T-helper 1 cell treated with Interleukin-12 subunit alpha and Interleukin-12 subunit beta and Interleukin-4 antibody, amounts not matched to agents 30 ng/mL and 1 ng/mL, for 36 hours (primary cell): ENCODE measurements around the gene TAP2. TPM values are rescaled to one million over a fixed set of nuclear protein-coding genes. Genes with fewer than 3 reads are reported as not detected.

Source experiments
- intact Hi-C: fragments of 100-400 bp; cut with micrococcal nuclease; formaldehyde crosslinking; loops from one replicate; pipeline ENCODE4 v1.15.1; 2024
- total RNA-seq: library from RNA; stranded (reverse); gene quantifications from 2 replicates; pipeline ENCODE4 v1.2.3, GENCODE V29; 2022

The TAP2 gene
- total RNA-seq, 1 donor from 2014 or later: 245 TPM

DNA sequence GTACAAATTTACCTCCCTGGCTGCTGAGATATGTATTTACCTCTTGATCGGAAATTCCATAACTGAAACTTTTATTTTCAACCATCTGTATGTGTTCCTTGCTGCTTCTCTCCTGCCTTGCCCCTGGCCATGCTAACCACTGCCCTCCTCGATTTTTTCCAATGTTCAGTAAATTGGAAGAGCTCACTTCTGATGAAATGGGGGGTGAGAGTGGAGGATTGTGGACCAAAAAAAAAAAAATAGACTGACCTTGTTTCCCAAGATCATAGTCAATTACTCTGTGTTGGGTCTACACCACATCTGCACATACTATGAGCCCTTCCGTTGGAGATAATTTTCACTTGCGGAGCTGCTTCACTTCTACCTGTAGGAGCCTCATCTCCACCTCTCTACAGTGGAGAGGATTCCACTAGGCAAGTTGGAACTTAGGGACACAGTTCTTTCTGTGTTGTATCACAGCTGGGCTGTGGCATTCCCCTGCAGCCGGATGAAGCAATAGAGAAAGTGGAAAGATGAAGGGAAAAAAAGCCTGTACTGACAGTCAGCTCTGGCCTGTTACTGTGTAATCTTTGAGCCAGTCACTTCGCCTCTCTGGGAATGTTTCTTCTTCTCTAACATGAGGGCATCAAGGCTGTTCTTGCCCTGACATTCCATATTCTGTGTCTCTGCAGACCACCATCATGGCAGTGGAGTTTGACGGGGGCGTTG, 17.1 kb upstream of the TAP2 start:
- intact Hi-C loops: loop anchor here (10.0 kb wide), 2 partner anchors 881 to 1191 kb away; partner anchors contain the start of genes C6orf47, CSNK2B, DXO and GPANK1

DNA sequence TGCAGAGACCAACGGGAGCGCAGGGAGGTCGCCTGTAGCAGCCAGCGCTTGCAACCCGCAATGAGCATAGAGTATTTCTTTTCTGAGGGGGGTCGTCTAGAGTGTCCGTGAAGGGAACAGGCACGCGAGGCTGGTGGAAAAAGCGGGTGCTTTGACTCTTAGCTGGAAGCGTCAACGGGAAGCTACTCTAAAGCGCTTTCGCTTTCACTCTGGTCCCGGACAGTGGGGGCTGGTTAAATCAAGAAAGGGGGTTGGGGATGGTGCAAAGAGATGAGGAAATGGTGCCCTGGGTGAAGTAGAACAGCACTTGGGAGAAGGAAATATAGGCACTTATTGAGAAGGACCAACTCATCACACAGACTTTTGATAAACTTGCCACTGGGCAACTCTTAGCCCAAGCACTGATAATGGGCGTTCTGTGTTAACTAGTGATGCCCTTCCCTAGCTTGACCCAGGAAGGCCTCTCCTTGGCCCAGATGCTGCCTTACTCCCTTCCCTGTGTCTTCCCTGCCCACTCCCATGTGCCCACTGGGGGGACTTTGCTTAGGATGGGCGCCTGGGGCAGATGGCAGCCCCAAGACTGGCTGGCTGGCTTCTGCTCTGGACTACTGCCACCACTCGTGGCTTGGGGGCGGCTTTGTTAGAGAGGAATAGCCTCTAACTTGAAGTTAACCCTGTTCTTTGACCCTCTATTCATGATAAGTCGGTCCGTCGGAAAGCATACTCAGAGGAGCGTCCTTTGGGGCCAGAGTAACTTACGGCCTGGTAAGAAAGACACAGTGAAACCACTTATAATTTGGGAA, 16.0 kb upstream of the TAP2 start:
- intact Hi-C loops: loop anchor here (1.0 to 10.0 kb wide), 10 partner anchors 14 to 1190 kb away; partner anchors contain the start of genes C6orf47, CSNK2B, CUTA and DXO

DNA sequence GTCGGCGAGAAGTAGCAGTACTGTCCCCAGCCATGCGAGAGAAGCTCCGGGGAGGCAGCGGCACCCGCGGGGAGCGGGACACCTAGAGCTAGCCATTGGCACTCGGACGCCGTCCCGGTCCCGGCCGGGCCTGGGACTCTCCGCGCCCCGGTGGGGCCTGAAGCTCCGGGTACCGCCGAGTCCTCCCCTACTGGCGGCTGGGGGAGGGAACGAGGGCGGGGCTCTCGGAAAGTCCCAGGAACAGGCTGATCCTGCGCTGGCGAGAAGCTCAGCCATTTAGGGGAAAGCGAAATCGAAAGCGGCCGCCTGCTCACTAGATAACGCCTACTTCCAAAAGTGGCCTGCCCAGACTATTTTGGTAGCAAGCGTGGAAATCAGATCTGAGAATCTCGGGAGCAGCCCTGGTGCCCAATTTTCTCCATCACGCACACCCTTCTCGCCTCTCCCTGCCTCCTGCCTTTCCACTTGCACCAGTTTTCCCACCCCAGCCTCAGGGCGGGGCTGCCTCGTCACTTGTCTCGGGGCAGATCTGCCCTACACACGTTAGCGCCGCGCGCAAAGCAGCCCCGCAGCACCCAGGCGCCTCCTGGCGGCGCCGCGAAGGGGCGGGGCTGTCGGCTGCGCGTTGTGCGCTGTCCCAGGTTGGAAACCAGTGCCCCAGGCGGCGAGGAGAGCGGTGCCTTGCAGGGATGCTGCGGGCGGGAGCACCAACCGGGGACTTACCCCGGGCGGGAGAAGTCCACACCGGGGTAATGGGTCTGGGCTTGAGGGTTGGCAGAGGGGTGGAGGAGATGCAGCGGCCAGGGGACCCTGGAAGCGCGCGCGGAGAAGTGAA, 15.2 kb upstream of the TAP2 start, which contains the start of the genes PSMB9 and TAP1:
PSMB9 (plus strand) TSS at position 652 of the 835 bp plus-strand sequence; CDS start at position 690, 38 bp downstream.
TAP1 (minus strand) TSS at position 164 of the 835 bp plus-strand sequence; CDS start at position 96, 68 bp downstream.
- intact Hi-C loops: loop anchor here (1.0 to 10.0 kb wide), 11 partner anchors 9 to 1189 kb away; partner anchors contain the start of genes C6orf47, CSNK2B, CUTA and DXO

DNA sequence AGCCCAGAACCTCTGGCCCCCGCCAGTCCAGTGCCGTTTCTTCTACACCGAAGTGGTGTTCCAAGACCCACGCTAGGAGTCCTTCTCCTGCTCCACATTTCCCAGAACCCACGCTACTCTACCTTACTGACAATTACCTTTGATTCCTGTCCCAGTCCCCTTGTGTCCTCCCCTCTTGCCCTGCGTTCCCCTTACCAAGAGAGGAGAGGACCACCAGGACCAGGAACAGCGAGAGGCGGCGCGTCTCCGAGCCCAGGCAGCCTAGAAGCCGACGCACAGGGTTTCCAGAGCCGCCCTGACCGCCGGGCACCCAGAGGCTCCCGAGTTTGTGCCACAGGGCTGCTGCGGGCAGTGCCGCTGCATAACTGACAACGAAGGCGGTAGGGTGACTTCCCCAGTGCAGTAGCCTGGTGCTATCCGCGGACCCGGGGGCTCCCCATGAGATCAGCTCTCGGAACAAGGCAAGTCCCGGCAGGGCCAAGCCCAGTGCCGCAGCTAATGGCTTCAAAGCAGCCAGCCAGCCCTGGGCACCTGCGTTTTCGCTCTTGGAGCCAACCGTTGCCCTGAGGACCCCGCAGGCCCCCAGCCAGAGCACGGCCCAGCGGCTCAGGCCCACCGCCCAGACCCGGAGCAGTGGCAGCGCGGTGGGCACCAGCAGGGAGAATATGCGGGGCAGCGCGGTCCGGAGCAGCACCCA, 14.5 kb upstream of the TAP2 start:
- intact Hi-C loops: loop anchor here (1.0 to 10.0 kb wide), 7 partner anchors 9 to 1188 kb away; partner anchors contain the start of genes C6orf47, CSNK2B, CUTA and DXO

DNA sequence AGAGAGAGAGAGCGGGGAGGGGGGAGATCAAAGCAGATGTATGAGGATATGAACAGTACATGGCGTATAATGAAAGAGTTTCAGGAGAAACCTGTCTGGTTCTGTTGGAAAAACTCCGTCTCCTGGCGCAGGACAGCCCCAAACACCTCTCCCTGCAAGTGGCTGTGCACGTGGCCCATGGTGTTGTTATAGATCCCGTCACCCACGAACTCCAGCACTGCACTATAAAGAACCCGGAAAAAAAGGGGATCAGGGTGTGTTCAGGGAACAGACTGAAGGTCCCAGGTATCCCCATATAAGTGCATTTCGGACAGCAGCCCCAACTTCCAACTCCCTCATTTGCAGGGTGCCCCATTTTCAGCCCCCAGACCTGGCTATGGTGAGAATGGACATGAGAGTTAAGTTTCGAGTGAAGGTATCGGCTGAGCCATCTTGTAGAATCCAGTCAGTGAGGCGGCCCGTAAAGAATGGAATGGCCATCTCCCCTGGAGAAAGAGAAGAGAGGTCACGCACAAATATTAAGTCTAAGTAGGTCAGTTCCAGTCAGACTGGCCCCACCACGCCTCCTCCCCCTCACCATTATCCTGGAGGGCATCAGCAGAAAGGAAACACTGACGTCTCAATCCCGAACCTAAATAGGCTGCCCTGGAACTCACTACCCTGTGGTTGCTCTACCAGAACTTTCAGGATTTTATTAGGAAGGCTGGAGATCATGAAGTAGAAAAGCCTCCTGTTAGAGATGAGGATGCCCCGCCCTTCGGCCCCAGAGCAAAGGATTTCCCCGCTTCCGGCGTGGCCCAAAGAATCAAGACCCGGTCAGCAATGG, 13.7 kb upstream of the TAP2 start:
- intact Hi-C loops: loop anchor here (1.0 to 10.0 kb wide), 6 partner anchors 221 to 1187 kb away; partner anchors contain the start of genes C6orf47, CSNK2B, CUTA and DXO

DNA sequence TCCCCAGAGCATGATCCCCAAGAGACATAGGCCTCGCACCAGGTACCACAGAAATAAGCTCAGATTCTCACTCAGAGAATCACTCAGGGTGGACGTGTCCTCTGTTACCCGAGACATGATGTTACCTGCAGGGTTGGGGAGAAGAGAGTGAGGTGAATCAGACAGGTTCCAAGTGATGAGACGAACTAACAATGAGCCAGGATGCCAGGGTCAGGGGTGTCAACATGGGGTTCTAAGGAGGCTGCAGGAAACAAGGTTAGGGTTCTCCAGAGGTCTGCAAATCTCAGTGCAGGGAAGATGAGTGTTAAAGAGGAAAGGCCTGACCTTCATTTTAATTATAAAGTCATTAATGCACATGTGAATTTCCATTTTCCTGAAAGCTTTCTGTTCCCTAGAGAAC, 12.5 kb upstream of the TAP2 start:
- intact Hi-C loops: loop anchor here (5.0 to 10.0 kb wide), 5 partner anchors 351 to 1186 kb away; partner anchors contain the start of genes C6orf47, CSNK2B, CUTA and DXO

DNA sequence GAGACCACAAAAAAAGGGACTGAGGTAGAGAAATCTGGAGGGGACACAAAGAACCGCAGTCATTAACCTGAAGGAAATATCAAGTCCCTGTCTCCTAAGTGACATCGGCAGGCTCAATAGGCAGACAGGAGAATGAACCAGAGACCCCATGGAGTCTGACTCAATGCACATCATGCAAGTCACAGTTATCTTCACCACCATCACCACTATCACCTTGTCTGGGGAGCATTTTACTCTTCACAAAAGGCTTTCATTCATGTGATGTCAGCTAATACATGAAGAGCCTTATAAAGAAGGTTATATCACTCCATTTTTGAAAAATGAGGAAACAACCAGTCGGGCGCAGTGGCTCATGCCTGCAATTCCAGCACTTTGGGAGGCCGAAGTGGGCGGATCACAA, 10.6 kb upstream of the TAP2 start:
- intact Hi-C loops: loop anchor here (5.0 to 10.0 kb wide), 2 partner anchors 1024 to 1447 kb away; partner anchors contain the start of genes HSPA1B and MICA

DNA sequence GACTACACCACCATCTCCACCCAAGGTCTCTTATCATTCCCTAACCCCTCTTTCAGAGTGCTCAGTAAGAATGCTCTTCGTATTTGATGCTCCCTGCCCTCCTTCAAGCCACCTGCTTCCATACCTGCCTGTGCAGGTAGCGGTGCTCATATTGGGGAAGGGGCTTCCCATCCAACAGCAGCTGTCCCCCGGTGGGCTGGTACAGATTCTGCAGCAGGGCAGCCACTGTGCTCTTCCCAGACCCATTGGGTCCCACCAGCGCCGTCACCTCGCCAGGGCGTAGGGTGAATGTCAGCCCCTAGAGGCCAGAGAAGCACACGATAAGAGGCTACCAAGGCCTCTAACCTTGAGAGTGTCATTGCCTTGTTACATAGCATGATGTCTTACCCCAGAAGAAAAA, 9.3 kb upstream of the TAP2 start:
- intact Hi-C loops: loop anchor here (5.0 to 10.0 kb wide), 2 partner anchors 1023 to 1445 kb away; partner anchors contain the start of genes HSPA1B and MICA

DNA sequence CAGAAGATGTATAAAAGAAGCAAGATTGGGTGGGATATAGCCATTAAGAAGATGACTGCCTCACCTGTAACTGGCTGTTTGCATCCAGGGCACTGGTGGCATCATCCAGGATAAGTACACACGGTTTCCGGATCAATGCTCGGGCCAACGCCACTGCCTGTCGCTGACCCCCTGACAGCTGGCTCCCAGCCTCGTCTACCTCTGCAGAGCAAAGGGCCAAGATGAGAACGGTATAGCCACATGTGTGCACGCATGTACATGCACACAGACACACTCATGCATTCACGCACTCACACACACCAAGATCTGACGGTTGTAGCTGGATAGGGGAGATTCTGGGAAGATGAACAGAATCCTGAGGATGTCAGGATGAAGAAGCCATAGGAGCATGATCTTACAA, 8.5 kb upstream of the TAP2 start:
- intact Hi-C loops: loop anchor here (5.0 to 10.0 kb wide), 2 partner anchors 1022 to 1445 kb away; partner anchors contain the start of genes HSPA1B and MICA

DNA sequence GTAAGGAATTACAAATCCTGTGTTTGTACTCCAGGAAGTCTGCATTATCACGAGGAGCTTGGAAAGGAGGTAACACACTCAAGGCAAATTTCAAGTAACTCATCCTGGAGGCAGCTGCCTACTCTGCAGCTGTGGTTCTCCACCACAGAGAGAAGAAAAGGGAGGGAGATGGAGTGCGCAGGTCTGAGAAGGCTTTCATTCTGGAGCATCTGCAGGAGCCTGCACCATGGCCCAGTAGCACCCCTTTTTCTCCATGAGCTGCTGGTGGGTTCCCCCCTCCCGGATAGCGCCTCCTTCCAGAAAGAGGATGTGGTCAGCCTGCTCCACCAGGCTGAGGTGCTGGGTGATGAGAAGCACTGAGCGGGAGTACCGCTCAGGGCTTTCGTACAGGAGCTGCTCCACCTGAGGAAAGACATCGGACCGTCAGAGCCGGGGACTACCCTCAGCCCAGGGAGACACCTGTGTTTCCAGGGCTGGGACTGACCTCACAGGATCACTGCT, 6.9 kb upstream of the TAP2 start:
- intact Hi-C loops: loop anchor here (2.0 to 10.0 kb wide), 8 partner anchors 403 to 1443 kb away; partner anchors contain the start of genes AGPAT1, B3GALT4, HSPA1B and MICA

DNA sequence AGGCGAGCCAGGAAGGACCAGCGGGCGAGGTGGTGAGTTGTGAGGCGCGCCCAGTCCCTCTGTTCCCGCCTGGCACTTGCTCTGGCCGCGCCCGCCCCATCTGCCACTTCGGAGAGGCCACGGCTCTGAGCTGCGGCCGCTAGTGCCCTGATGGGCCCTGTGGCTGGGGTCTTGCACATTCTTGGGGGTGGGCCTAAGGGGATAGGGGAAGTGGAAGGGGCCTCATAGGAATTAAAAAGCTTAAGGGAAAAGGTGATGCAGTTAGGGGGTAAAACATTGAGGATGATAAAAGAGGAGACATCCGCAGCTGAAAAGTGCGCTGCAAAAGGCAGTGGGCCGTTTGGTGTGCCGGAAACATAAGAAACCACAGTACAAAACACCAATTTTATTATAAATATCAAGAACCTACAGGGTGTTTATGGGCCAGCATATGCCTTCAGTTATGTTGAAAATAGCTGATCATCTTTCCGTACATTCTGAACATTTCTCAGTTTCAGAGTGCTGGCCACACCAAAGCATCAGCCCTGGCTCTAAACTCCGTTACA, 6.4 kb upstream of the TAP2 start:
- intact Hi-C loops: loop anchor here (1.0 to 10.0 kb wide), 14 partner anchors 8 to 1443 kb away; partner anchors contain the start of genes AGPAT1, B3GALT4, EHMT2 and HSPA1B

DNA sequence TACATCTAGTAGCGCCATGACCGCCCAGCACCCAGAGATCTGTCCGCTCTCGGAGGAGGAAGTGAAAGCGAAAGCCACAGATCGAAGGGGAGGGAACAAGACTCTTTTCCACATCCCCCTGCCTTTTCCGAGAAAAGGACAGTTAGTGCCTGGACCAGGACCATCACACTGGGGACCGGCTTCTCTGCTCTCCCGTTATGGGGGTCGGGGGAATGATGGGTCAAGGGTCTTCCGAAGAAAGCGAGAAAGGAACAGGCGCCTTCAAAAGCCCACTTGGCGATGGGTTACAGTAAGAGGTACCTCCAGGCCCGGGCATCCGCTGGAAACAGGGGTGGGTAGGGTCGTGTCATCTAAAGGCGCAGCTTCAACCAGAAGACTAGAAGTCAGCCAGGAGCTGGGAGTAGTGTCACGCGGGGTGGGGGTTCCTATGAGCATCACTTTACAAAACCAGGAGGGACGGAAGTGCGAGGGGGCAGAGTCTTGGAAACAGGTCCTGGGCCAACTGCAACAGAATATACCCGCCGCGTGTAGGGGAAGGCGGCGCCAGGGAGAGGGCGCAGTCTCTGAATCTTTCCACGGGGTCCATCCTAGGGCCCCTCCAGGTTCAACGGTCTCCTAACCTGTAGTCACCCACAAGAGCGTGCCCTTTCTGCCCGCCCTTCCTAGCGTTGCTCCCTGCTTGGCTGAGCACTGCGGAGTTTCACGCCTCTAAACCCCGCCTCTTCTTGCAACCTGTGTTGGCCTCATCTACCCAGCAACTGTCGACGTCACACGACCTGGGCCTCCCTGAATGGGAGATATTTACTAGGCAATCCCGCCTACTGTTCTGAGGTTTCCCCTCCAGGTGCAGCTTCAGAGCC, 5.7 kb upstream of the TAP2 start, which contains the start of gene PSMB8:
PSMB8 (minus strand) TSS at position 69 of the 860 bp plus-strand sequence; CDS start at position 18, 51 bp downstream.
- intact Hi-C loops: loop anchor here (1.0 to 10.0 kb wide), 13 partner anchors 9 to 1105 kb away; partner anchors contain the start of genes AGPAT1, B3GALT4, EHMT2 and HSPA1B

DNA sequence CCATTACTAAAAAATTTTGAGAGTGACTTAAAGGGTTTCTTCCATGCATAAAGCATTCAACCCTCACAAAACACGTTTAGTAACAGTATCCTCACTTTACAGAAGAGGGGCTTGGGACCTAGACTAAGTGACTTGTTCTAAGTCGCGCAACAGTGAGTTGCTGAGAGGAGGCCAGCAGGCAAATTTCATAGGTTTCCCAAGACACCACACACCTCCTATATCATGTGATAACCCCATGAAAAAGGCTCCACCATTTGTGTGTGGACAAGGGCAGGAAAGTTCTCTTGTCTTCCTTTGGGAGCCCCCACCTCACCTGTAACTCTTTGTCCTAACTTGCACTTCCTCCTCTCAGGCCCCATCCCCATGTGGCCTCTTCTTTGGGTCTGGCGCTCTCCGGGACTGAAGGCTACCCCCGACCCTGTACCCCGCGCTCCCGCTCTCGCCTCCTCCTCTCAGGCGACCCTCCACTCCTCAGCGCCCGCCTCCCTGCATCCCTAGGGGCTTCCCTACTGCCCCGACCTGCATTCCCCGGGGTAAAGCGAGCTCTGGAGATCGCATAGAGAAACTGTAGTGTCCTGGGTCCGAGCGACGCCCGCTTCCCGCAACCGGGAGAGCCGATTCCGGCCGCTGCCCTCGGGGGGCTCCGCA, 4.9 kb upstream of the TAP2 start:
- intact Hi-C loops: loop anchor here (5.0 to 10.0 kb wide), 2 partner anchors 946 to 1019 kb away; partner anchors contain the start of genes EHMT2 and HSPA1B

DNA sequence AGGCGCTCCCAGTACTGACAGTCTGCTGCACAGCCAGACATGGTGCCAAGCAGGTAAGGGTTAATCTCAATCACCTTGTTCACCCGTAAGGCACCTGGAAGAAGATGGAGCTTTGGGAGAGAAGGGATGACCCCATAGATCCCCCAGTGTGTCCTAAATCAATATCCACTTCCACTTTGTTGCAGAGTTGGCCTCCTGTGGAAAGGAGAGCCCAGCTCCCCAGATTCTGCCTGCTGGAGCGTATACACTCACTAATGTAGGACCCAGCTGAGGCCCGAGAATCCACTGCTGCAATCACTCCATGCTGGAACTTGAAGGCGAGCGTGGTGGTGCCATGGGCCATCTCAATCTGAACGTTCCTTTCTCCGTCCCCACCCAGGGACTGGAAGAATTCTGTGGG, 4.2 kb upstream of the TAP2 start:
- intact Hi-C loops: loop anchor here (5.0 to 10.0 kb wide), 2 partner anchors 945 to 1018 kb away; partner anchors contain the start of genes EHMT2 and HSPA1B

DNA sequence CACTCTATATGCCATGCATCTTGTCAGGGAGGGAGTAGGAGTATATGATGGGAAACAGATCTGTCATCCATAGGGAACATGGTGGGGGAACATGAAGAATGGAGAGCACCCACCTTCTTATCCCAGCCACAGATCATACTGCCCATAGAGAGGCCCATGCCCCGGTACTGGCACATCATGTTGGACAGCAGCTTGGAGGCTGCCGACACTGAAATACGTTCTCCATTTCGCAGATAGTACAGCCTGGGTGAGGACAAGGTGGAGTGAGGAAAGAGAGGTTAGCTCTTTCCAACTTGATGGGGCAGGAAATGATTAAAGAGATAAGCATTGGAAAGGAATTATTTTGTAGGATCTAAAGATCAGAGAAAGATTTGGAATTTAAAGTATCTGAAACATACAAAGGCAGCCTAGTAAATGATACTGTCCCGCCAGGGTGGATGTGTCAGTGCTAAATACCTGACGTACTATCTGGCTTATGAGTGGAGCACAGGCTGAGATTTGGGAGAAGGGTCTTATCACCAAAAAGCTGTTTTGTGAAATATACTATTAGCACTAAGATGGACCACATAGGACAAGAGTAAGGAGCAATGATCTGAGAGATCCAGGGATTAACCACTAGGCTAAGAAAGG, 3.6 kb upstream of the TAP2 start:
- intact Hi-C loops: loop anchor here (5.0 to 10.0 kb wide), 2 partner anchors 945 to 1017 kb away; partner anchors contain the start of genes EHMT2 and HSPA1B
